Germinal center (tissue), 1 donor: ENCODE results near the gene SLC35A1.

ENCODE experiments used
- DNase-seq: peaks from one replicate; pipeline ENCODE4 v3.0.0; 2012; ENCODE audit warnings: mixed read lengths, low spot score

The SLC35A1 gene

DNA sequence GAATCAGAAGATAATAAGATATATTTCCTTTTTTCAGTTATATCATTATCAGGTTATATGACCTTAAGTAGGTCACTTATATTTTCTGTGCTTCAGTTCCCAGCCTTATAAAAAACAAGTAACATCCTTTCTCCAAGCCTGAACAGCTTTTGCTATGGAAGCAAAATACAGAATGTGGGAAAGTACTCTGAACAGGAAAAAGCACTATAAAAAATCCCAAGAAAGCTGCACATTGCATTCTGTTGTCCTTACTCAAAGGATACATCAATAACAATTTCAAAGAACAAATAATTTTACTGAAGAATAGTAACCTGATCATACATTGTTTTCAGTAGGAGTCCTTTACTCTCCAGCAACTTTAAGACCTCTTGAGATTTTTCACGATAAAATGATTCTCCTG lies 56.4 kb downstream of the SLC35A1 start:
- no peak for DNase-seq

- no peak for DNase-seq
Observed at GRCh38 chr6:87534377-87535047, 61.7 kb downstream of the SLC35A1 start.

DNA sequence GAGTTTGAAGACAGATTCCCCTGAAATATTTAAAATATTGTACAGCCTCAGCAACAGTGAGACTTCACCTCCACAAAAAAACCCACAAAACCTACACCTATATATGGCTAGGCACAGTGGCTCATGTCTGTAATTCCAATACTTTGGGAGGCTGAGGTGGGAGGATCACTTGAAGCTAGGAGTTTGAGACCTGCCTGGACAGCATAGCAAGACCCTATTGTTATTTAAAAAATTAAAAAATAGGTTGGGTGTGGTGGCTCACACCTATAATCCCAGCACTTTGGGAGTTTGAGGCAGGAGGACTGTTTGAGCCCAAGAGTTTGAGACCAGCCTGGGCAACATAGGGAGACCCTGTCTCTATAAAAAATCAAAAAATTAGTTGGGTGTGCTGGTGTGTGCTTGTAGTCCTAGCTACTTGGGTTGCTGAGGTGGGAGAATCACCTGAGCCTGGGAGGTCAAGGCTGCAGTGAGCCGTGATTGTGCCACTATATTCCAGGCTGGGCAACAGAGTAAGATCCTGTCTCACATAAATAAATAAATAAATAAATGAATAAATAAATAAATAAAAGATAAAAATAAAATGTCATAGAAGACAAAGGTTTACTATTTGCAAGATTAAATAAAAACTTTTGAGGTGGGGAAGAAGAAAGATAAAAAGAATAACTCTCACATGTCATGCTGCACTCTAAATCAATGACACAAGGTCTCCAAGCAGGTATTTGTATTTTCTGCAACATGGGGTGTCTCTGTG lies 65.9 kb downstream of the SLC35A1 start:
- DNase-seq, result no peak

- no peak for DNase-seq
Observed at GRCh38 chr6:87539554-87539953, 66.8 kb downstream of the SLC35A1 start.

GRCh38 chr6:87540539-87540938 lies 67.8 kb downstream of the SLC35A1 start:
- no peak for DNase-seq

GRCh38 chr6:87541041-87541440 lies 68.3 kb downstream of the SLC35A1 start:
- no peak for DNase-seq

GRCh38 chr6:87541744-87542143 lies 69.0 kb downstream of the SLC35A1 start:
- no peak for DNase-seq

DNA sequence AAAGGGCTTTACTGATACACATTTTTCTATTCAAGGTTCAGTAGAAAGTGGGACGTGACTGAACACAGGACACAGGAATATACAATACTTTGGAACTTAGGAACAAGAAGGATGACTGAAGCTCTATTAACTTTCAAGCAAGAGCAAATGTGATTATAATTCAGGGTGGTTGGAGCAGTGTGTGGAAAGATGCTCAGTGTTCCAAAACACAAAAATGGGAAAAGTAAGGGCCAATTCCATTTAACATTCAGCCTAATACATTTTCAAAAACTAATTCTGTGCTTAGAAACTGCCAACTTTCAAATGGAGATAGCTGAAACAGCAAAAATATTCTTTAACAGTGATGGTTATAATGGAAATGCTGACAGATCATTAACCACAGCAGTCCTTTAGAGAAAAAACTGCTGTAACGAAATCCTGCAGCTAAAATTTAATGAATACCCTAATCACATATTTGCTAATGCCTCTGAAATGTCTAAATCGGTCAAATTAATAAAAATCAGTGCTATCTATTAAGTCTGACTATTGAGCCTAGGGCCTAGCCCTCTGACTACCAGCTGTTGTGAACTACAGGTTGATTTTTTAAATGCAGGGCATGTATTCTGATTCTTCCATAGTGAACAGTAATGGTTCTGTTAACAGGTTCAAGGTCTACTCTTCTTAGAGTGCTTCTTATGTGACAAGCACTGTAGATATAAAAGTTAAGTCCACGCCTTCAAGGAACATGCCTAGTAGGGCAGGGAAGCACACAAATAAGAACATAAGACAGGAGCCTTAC lies 71.1 kb downstream of the SLC35A1 start:
- DNase-seq, result no peak

- no peak for DNase-seq
Observed at GRCh38 chr6:87544474-87544735, 71.6 kb downstream of the SLC35A1 start.

DNA sequence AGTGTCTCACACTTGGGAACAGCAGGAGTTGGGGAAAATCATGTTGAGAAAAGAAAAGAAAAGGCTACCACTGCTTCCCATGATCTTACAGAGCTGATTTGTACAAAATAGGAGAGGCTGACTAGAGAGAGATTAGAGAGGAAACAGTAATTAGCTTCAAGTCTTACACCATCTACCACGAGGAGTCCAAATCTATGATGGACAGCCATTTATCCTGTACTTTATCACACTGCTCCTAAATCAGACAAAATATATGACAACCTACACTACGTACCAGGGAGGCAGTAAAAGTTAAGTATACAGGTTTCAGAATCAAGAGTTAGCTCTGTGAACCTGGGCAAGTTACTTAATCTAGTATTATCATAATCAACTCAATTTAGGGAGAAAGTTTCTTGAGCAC lies 79.0 kb downstream of the SLC35A1 start:
- DNase-seq, result no peak

DNA sequence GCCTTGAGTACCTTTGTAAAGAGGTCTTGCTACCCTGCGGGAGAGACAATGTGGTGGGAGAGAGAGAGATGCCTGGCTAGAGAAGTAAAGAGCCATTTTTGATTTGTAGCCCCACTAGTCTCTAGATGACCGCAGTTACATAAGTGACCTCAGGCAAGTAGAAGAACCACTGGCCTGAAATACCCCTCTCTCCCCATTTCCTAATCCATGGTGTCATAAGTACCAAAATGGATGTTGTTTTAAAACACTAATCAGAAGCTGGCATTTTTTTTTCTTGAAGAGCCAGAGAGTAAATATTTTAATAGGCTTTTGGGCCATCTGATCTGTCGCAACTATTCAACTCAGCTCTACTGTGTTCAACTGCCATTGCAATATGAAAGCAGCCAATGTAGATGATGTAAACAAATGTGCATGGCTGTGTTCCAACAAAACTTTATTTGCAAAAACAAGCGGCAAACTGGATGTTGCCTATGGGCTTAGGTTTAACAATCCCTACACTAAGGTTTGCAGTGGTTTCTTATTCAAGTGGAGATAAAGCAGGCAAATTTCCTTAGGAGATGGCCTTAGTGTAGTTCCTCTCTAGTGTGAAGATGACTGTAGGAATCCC lies 80.5 kb downstream of the SLC35A1 start:
- DNase-seq, result no peak

GRCh38 chr6:87555506-87555905 lies 82.7 kb downstream of the SLC35A1 start:
- no peak for DNase-seq

DNA sequence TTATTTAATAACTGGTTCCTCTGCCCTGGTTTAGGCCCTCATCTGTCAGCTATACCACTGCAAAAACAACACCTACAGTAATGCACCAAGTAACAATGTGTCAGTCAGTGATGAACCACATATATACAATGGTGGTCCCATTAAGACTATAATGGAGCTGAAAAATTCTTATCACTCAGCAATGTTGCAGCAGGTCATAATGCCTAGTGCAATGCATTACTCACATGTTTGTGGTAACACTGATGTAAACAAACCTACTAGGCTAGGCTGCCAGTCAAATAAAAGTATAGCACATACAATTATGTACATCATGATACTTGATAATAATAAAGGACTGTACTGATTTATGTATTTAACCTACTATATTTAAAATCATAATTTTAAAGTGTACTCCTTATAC lies 85.7 kb downstream of the SLC35A1 start:
- DNase-seq, result no peak

DNA sequence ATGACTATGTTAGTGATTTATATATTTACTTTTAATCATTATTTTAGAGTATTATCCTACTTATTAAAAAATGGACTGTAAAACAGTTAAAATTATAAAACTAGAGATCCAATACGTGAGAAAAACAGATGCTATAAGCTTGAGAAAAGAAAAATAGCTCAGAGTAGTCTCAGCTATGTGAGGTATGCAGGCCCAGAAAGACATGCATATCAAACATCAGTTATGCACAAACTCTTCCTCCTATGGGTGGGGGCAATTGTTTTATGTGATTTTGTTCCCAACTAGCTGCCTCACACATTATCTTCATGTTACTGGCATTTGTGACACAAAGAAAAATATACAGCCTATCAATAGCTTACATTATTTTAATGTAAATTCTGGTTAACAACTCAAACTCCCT lies 88.2 kb downstream of the SLC35A1 start:
- no peak for DNase-seq
